OCI-LY3 (cell line): ENCODE measurements around the gene GPBP1.

Experiments used
- CTCF ChIP-seq: fragments of 200-600, 300-600 bp; sonication (generic); IDR thresholded peaks from 2 replicates; pipeline ENCODE4 v1.5.1; 2014; ENCODE audit warnings: antibody characterized with exemption, low read length, low read depth
- EZH2phosphoT487 ChIP-seq: fragments of 200-600 bp; shearing (Covaris generic); IDR thresholded peaks from 2 replicates; pipeline ENCODE4 v1.6.1; 2018; ENCODE audit warnings: antibody characterized with exemption, mixed run types, low read depth

GRCh38 chr5:57313716-57314115 lies 139.9 kb downstream of the GPBP1 start:
- no peak for TF ChIP-seq CTCF
- TF ChIP-seq EZH2phosphoT487 = no peak
